KMS-11 (cell line): ENCODE measurements around the gene PCYT2.

ENCODE experiments used
- H2AFZ ChIP-seq: fragments of 200-600 bp; sonication (generic); 2 replicates; pipeline ENCODE4 v1.6.1; 2016; ENCODE audit warnings: antibody characterized with exemption, mixed run types, low read depth
- H3K27ac ChIP-seq: fragments of 200-600 bp; sonication (generic); 2 replicates; pipeline ENCODE4 v1.6.1; 2016; ENCODE audit warnings: mild to moderate bottlenecking, mixed run types
- H3K27me3 ChIP-seq: fragments of 200-600 bp; sonication (generic); 2 replicates; pipeline ENCODE4 v1.6.1; 2017; ENCODE audit warnings: mild to moderate bottlenecking, low read depth, mixed run types, moderate library complexity; ENCODE audit not compliant: insufficient read depth
- H3K36me3 ChIP-seq: fragments of 200-600 bp; sonication (generic); 2 replicates; pipeline ENCODE4 v1.6.1; 2017; ENCODE audit warnings: mild to moderate bottlenecking, mixed run types; ENCODE audit not compliant: insufficient read depth
- H3K4me1 ChIP-seq: fragments of 200-600 bp; sonication (generic); 2 replicates; pipeline ENCODE4 v1.6.1; 2016; ENCODE audit warnings: mild to moderate bottlenecking, low read depth, mixed run types; ENCODE audit not compliant: poor library complexity, severe bottlenecking
- H3K4me2 ChIP-seq: fragments of 200-600 bp; sonication (generic); 2 replicates; pipeline ENCODE4 v1.7.0; 2016; ENCODE audit warnings: mild to moderate bottlenecking, mixed run types
- H3K4me3 ChIP-seq: fragments of 200-600 bp; sonication (generic); IDR thresholded peaks from 2 replicates; pipeline ENCODE4 v1.6.1; 2017; ENCODE audit warnings: low read depth, low read length, mixed read lengths; ENCODE audit not compliant: insufficient read depth
- H3K79me2 ChIP-seq: fragments of 200-600 bp; sonication (generic); 2 replicates; pipeline ENCODE4 v1.6.1; 2016; ENCODE audit warnings: low read depth, mixed run types; ENCODE audit not compliant: insufficient read depth
- H3K9ac ChIP-seq: fragments of 200-600 bp; sonication (generic); 2 replicates; pipeline ENCODE4 v1.6.1; 2016; ENCODE audit warnings: mild to moderate bottlenecking, mixed run types
- H4K20me1 ChIP-seq: fragments of 200-600 bp; sonication (generic); 2 replicates; pipeline ENCODE4 v1.6.1; 2016; ENCODE audit warnings: mild to moderate bottlenecking, mixed run types; ENCODE audit not compliant: insufficient read depth
- TF ChIP-seq, protein P1 (sequence below): fragments of 200-600 bp; sonication (generic); conservative IDR thresholded peaks from 2 replicates; pipeline ENCODE4 v1.6.1; 2017; ENCODE audit warnings: low read depth, mild to moderate bottlenecking, antibody characterized with exemption, low read length, moderate library complexity, mixed read lengths

The PCYT2 gene

DNA sequence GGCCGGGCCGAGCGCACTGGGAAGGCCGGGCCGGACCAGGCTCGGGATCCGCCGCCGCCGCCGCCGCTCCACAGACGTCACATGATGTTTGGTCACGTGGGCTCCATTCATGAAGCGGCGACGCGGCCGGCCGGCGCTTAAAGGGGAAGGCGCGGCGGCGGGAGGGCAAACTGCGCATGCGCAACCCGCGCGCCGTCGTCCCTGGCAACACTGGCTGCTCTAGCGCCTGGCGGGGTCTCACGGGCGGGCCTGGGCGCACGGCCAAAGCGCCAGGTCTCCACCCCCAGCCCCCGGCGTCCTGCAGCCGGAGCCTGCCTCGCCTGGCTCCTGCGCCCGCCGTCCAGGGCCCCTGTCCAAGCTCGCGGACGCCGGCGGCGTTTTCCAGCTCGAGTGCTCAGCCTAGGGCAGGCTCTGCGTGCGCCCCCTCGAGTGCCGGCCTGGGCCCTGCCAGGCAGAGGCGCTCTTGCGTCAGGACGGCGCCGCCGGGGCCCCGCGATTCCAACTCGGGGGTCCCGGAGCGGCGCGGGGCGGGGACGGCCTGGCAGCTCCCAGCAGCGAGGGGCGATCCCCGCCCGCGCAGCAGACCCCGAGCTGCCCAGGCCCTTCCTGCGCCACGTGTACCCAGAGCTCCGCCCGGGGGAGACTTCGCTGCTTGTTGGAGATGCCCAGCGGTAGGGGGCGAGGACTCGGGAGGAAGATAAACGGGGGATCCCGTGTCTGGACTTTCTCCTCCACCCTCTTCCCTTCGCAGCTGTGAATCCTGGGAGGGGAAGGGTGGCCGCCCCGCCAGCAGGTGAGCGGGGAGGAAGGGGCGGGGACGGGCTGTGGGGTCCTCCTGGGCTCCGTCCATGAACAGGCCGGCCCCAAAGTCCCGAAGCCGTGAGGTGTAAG lies 16.7 kb upstream of the PCYT2 start, which contains the start of gene MAFG:
Gene MAFG (minus strand): TSS at position 83 of the 891 bp plus-strand sequence. CDS start 4,550 bp downstream, outside the sequence.
- TF ChIP-seq, protein P1, sequence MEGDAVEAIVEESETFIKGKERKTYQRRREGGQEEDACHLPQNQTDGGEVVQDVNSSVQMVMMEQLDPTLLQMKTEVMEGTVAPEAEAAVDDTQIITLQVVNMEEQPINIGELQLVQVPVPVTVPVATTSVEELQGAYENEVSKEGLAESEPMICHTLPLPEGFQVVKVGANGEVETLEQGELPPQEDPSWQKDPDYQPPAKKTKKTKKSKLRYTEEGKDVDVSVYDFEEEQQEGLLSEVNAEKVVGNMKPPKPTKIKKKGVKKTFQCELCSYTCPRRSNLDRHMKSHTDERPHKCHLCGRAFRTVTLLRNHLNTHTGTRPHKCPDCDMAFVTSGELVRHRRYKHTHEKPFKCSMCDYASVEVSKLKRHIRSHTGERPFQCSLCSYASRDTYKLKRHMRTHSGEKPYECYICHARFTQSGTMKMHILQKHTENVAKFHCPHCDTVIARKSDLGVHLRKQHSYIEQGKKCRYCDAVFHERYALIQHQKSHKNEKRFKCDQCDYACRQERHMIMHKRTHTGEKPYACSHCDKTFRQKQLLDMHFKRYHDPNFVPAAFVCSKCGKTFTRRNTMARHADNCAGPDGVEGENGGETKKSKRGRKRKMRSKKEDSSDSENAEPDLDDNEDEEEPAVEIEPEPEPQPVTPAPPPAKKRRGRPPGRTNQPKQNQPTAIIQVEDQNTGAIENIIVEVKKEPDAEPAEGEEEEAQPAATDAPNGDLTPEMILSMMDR: peak; percentile 46
- no peak within 1 kb of the TSS for H3K4me3 ChIP-seq
- peaks cover 43% of the 10 kb centered on the region for H3K79me2 ChIP-seq
- H3K4me1 ChIP-seq: peaks cover 38% of the 10 kb centered on the region
- H3K36me3 ChIP-seq: no peaks in the 10 kb centered on the region
- peak within 1 kb of the TSS; percentile 86 for H2AFZ ChIP-seq
- H4K20me1 ChIP-seq: no peaks in the 10 kb centered on the region
- peak within 1 kb of the TSS; percentile 85 for H3K9ac ChIP-seq
- H3K27me3 ChIP-seq: no peaks in the 10 kb centered on the region
- peak within 1 kb of the TSS; percentile 95 for H3K27ac ChIP-seq
- H3K4me2 ChIP-seq: peak within 1 kb of the TSS; percentile 100

DNA sequence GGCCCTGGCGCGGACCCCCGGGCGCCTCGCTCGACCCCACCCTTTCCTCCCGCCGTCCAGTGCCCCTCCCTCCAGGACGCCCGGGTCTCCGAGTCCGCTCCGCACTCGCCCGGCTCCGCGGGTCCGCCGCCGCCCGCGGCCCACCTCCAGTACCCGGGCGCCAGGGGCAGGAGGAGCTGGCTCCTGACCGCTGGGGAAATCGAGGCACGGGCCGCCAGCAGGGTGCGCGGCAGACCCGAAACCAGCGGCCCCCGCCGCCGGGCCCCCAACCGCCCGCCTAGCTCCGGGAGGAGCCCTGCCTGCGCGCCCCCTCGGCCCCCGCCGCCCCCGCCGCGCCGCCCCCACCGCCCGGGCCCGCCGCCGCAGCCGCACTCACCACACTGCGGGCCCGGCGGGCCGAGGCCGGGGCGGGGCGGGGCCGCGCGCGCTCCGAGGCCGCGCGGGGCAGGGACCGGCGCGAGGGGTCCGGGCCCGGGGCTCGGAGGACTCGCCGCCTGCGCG lies 16.0 kb upstream of the PCYT2 start:
- no peaks in the 10 kb centered on the region for H4K20me1 ChIP-seq
- peak overlapping the region; percentile 100; the same call in 1 of the 2 replicates for H3K4me2 ChIP-seq
- peak overlapping the region; percentile 85 for H3K9ac ChIP-seq
- no peaks in the 10 kb centered on the region for H3K36me3 ChIP-seq
- no peaks in the 10 kb centered on the region for H3K27me3 ChIP-seq
- H3K79me2 ChIP-seq: peaks cover 49% of the 10 kb centered on the region
- H3K4me3 ChIP-seq: no peak overlapping the region
- TF ChIP-seq, protein P1: no peak
- no peak overlapping the region for H2AFZ ChIP-seq
- H3K27ac ChIP-seq: peak overlapping the region; percentile 95
- peaks cover 40% of the 10 kb centered on the region for H3K4me1 ChIP-seq

DNA sequence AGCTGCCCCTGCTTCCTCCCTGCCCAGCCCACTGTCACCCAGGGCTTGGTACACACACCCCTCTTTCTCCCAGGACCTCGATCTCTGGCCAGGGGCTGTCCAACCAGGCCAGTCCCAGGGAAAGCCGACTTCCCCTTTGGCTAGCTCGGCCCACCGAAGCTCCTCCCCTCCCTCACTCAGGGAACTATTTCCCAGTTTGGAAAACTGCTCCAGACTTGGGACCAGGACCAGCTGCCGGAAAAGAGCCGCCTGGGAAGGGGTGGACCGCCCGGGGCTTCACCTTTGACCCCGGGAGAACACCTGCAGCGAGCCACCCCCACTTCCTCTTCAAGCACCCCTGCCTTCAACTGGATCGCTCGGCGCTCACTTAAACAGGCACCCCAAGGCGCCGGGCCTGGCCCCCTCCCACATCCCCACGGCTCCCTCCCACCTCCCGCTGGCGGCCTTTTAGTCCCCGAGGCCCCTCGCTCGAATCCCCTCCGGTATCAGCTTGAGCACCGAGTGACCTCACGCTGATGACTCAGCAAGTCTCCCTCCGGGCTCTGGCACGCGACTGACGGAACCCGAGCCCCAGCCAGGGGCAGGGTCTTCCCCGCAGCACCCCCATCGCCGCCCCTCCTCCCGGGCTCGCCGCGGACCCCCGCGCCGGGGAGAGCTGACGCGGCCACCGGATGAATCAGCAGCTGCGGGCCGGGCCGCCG lies 15.4 kb upstream of the PCYT2 start:
- Histone ChIP-seq H3K9ac (peak overlapping the region; percentile 85), H3K79me2 (peaks cover 55% of the 10 kb centered on the region), H4K20me1 (no peaks in the 10 kb centered on the region), H3K4me1 (peaks cover 46% of the 10 kb centered on the region), H3K27ac (peak overlapping the region; percentile 95), H2AFZ (no peak overlapping the region), H3K4me2 (peak overlapping the region; percentile 100), H3K4me3 (no peak overlapping the region), H3K36me3 (no peaks in the 10 kb centered on the region), H3K27me3 (no peaks in the 10 kb centered on the region)
- TF ChIP-seq, protein P1: no peak

DNA sequence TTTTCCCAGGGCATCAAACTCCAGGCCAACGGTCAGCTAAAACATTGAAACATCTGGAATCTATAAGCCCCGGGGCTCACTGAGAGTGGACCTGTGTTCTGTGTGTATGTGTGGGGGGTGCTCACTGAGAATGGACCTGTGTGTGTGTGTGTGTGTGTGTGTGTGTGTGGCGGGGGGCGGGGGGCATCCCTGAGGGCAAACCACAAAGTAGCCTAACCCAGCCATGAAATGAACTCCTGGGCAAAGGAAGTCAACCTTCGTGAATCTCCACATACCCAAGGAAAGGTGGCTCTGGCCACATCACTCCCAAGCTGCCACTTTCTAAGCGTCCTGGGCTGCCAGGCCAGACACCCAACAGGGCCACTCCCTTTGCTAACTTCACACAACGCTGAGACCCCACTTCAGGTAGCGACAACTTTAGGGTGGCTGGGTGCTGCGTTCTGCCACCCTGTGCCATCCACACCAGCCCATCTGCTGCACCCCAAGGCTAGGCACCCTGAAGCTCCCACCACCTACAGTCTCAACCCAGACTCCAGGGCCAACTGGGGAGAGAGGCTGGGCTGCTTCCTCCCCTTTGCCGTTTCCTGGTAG lies 14.8 kb upstream of the PCYT2 start:
- Histone ChIP-seq H3K9ac (peak overlapping the region; percentile 85), H3K36me3 (no peaks in the 10 kb centered on the region; the same call in 1 of the 2 replicates), H3K27ac (peak overlapping the region; percentile 95), H3K27me3 (no peaks in the 10 kb centered on the region), H3K4me2 (peak overlapping the region; percentile 100), H4K20me1 (0 out of 2 replicates have a peak, but pooled peaks cover 4% of the 10 kb centered on the region), H2AFZ (no peak overlapping the region), H3K79me2 (peaks cover 61% of the 10 kb centered on the region), H3K4me1 (peaks cover 52% of the 10 kb centered on the region), H3K4me3 (no peak overlapping the region)
- TF ChIP-seq, protein P1: no peak
